GM12875 (cell line): ENCODE data around the gene VSIG10.
"Not testable (repeated sequence)": the region's sequence is repeated elsewhere in the genome, so short reads cannot be mapped to it uniquely, and the experiment has no call there.

Experiments
- H3K4me3 ChIP-seq: one replicate; pipeline ENCODE4 v1.5.1; 2011; ENCODE audit warnings: low read depth, low read length, control low read depth
- CTCF ChIP-seq: IDR thresholded peaks from 2 replicates; pipeline ENCODE4 v1.5.1; 2011; ENCODE audit warnings: low read depth, mild to moderate bottlenecking, control low read depth, inconsistent platforms, low read length, moderate library complexity, borderline replicate concordance; ENCODE audit not compliant: insufficient read depth

VSIG10 gene

GRCh38 chr12:118094039-118094438 is 9.8 kb downstream of the VSIG10 start:
- H3K4me3 ChIP-seq = no peak overlapping the region
- no peak for TF ChIP-seq CTCF

GRCh38 chr12:118089782-118090181 is 14.0 kb downstream of the VSIG10 start:
- no peak overlapping the region for H3K4me3 ChIP-seq
- TF ChIP-seq CTCF = no peak

GRCh38 chr12:118082161-118082560 is 21.6 kb downstream of the VSIG10 start:
- no peak overlapping the region for H3K4me3 ChIP-seq
- no peak for TF ChIP-seq CTCF

GRCh38 chr12:118081521-118081920 is 22.3 kb downstream of the VSIG10 start:
- H3K4me3 ChIP-seq = not testable (repeated sequence)

GRCh38 chr12:118073768-118074167 is 30.0 kb downstream of the VSIG10 start:
- no peak overlapping the region for H3K4me3 ChIP-seq
- no peak for TF ChIP-seq CTCF

GRCh38 chr12:118070650-118071049 is 33.2 kb downstream of the VSIG10 start:
- no peak overlapping the region for H3K4me3 ChIP-seq
- no peak for TF ChIP-seq CTCF

- no peak overlapping the region for H3K4me3 ChIP-seq
- TF ChIP-seq CTCF = no peak
Observed at GRCh38 chr12:118068445-118068844, 35.4 kb downstream of the VSIG10 start.

- TF ChIP-seq CTCF = no peak
- H3K4me3 ChIP-seq = no peak overlapping the region
Observed at GRCh38 chr12:118065380-118065779, 38.4 kb downstream of the VSIG10 start.
